Uterus (tissue), 4 donors: ENCODE measurements around the gene PDE6B. TPM values are rescaled to one million over a fixed set of nuclear protein-coding genes. Genes with fewer than 3 reads are reported as not detected.
"Not testable (repeated sequence)": the region's sequence is repeated elsewhere in the genome, so short reads cannot be mapped to it uniquely, and the experiment has no call there.

Experiments used
- DNase-seq, 2 donors: peaks; one replicate each; pipeline ENCODE4 v3.0.0-alpha.2; 2019 to 2020
- H3K27ac ChIP-seq, 2 donors: fragments of 200-600 bp; sonication (generic); 1 replicate in 1 of 2; 2 replicates in 1 of 2; pipeline ENCODE4 v1.5.1; 2016 to 2018
- H3K27me3 ChIP-seq, 2 donors: fragments of 200-600 bp; sonication (generic); one replicate each; pipeline ENCODE4 v1.5.1; 2018 to 2019; ENCODE audit warnings: control low read depth in 1 of 2
- H3K36me3 ChIP-seq, 2 donors: fragments of 200-600 bp; sonication (generic); one replicate each; pipeline ENCODE4 v1.5.1; 2019; ENCODE audit warnings: control low read depth in 1 of 2
- H3K4me1 ChIP-seq, 2 donors: fragments of 200-600 bp; sonication (generic); one replicate each; pipeline ENCODE4 v1.5.1; 2018 to 2019; ENCODE audit warnings: control low read depth in 1 of 2
- H3K4me3 ChIP-seq, 2 donors: fragments of 200-600 bp; sonication (generic); 1 replicate in 1 of 2; 2 replicates in 1 of 2; pipeline ENCODE4 v1.5.1; 2018 to 2019; ENCODE audit warnings: mild to moderate bottlenecking in 1 of 2
- H3K9me3 ChIP-seq, 2 donors: fragments of 200-600 bp; sonication (generic); one replicate each; pipeline ENCODE4 v1.5.1; 2019; ENCODE audit warnings: control low read depth in 1 of 2
- POLR2A ChIP-seq, 2 donors: fragments of 450-650 bp; IDR thresholded peaks; one replicate each; pipeline ENCODE4 v1.6.1; 2016; ENCODE audit warnings: antibody characterized with exemption in 2 of 2, mild to moderate bottlenecking in 1 of 2, moderate library complexity in 1 of 2
- intact Hi-C: fragments of 100-400 bp; cut with DNase I; formaldehyde crosslinking; loops from one replicate; pipeline ENCODE4 v1.15.1; 2023; ENCODE audit warnings: low total_unique reads
- total RNA-seq, 4 donors: library from RNA; depleted of rRNA in 3 of 4; stranded (reverse); fragments of >200 nt in 3 of 4; gene quantifications; one replicate each; pipeline versions ENCODE4 v1.1.0 to v1.2.4, GENCODE V29; 2014 to 2023
- TF ChIP-seq, protein P1 (sequence below), 4 experiments: fragments of 200-600 bp in 2 of 4; fragments of 450-650 bp in 2 of 4; sonication (generic) in 2 of 4; IDR thresholded peaks; one replicate each; pipeline ENCODE4 v1.5.1; 2016 to 2019; ENCODE audit warnings: antibody characterized with exemption in 4 of 4, mild to moderate bottlenecking in 2 of 4, moderate library complexity in 1 of 4
- donor health status: DM: yes; HTN: yes; CAD: no.

Gene PDE6B
- total RNA-seq, 4 donors from 2014 or later: 0.26 to 16.2 (median 1.2) TPM; not detected in 1

DNA sequence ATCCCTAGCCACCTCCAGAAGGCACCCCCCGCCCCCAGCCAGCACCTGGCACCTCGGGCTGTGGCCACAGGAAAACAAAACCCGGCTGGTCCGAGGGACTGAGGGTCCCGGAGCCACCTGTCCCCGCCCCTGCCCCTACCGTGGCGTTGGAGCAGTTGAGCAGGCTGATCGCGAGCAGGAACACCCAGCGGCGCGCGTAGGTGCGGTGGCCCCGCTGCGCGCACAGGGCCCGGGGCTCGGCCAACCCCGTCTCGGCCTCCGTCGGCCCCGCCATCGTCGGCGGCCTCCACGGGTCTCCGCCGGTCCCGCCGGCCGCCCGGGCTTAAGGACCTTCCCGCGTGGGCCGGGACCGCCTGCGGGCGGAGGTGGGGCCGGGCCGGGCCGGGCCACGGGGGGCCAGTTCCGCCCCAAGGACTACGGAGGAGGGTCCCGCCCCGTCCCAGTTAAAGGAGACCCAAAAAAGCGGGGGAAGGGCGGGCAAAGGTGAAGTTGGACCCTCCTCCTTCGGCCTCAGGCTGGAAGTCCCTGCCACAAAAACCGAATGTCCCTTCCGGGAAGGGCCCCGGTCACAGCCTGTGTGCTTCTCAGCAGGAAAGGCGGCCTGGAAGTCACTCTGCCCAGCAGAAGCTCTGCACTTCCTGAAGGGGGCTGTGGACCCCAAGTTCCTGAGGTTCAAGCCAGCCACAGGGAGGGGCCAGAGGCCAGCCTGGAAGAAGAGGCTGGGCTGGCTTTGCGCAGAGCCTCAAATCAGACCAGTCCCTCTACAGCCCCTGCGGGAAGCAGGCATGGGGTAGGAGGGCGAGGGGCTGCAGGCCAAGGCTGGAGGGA, 63.7 kb downstream of the PDE6B start, which contains the start of gene SLC49A3:
SLC49A3 (minus strand) TSS at position 298 of the 828 bp plus-strand sequence; CDS start at position 274, 24 bp downstream.
- peak within 1 kb of the TSS; percentile 31 to 36 for H3K4me3 ChIP-seq
- no peaks in the 10 kb centered on the region for H3K9me3 ChIP-seq
- H3K4me1 ChIP-seq: peaks cover 0 to 21% of the 10 kb centered on the region in 2 donors
- DNase-seq: no peak
- H3K27me3 ChIP-seq: no peaks in the 10 kb centered on the region
- no peak for TF ChIP-seq POLR2A (IDR thresholded peaks at IDR 0.05)
- TF ChIP-seq, protein P1, sequence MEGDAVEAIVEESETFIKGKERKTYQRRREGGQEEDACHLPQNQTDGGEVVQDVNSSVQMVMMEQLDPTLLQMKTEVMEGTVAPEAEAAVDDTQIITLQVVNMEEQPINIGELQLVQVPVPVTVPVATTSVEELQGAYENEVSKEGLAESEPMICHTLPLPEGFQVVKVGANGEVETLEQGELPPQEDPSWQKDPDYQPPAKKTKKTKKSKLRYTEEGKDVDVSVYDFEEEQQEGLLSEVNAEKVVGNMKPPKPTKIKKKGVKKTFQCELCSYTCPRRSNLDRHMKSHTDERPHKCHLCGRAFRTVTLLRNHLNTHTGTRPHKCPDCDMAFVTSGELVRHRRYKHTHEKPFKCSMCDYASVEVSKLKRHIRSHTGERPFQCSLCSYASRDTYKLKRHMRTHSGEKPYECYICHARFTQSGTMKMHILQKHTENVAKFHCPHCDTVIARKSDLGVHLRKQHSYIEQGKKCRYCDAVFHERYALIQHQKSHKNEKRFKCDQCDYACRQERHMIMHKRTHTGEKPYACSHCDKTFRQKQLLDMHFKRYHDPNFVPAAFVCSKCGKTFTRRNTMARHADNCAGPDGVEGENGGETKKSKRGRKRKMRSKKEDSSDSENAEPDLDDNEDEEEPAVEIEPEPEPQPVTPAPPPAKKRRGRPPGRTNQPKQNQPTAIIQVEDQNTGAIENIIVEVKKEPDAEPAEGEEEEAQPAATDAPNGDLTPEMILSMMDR (IDR thresholded peaks at IDR 0.05): no peak
- no peaks in the 10 kb centered on the region for H3K36me3 ChIP-seq
- H3K27ac ChIP-seq: peak within 1 kb of the TSS; percentile 77
- intact Hi-C loops: no loop called here

DNA sequence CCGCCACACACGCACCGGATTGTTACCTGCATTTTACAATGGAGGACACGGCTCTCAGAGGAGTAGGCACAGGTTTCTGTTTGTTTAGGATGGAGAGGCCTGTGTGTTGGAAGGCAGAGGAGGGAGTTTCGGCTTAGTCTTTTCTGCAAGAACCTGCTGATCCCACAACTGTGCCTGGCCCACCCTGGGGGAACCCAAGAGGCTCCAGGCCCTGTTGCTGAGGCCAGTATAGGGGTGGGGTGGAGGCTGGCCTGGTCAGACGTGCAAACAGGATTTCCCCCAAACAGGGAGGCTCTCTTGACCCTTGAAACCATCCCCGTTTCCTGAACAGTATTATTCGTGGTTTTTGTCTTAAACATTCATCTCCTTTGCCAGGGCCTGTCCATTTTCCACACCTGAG, 64.3 kb downstream of the PDE6B start:
- no peak for TF ChIP-seq POLR2A (IDR thresholded peaks at IDR 0.05)
- TF ChIP-seq, protein P1 (IDR thresholded peaks at IDR 0.05): no peak
- no peaks in the 10 kb centered on the region for H3K27me3 ChIP-seq
- H3K4me3 ChIP-seq: peak overlapping the region in 1 of 2 donors; percentile 36
- intact Hi-C loops: no loop called here
- no peaks in the 10 kb centered on the region for H3K9me3 ChIP-seq
- peak overlapping the region; percentile 77 for H3K27ac ChIP-seq
- H3K4me1 ChIP-seq: peaks cover 0 to 21% of the 10 kb centered on the region in 2 donors
- no peak for DNase-seq
- H3K36me3 ChIP-seq: no peaks in the 10 kb centered on the region

DNA sequence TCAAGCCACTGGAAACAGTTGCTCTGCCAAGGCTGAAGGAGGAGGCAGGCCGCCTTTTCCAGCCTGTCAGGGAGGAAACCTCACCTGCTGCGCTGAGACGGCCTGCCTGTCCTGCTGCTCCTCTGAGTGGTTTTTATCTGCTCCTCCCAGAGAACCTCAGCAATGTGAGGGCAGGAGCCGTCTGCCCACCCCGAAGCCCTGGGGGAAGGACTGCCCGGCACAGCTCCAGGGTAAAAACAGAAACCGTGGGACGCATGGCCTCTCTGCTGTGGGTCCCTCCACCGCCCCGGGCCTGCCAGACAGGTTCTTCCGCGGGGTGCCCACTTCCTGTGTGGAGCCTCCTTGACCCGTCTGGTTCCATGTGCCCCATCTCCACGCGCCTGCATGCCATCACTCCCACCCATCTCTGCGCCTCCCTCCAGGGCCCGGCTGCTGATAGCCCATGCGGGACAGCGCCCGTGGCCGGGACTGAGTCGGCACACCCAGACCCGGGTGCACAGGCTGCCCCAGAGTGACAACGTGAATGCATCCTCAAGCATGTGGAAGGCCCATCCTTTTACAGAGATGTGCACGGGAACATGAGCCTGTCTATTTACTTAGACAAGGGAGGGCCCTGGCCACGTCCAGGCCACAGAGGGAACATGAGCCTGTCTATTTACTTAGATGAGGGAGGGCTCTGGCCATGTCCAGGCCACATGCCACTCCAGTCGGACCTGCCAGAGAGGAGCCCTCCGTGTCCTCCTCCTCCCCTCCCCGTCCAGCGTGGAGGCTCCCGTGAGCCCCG, 67.6 kb downstream of the PDE6B start:
- H3K4me1 ChIP-seq: peaks cover 0 to 11% of the 10 kb centered on the region in 2 donors
- no peaks in the 10 kb centered on the region for H3K27me3 ChIP-seq
- DNase-seq: no peak
- intact Hi-C loops: no loop called here
- H3K27ac ChIP-seq: no peak overlapping the region
- H3K4me3 ChIP-seq: no peak overlapping the region
- H3K9me3 ChIP-seq: no peaks in the 10 kb centered on the region
- H3K36me3 ChIP-seq: no peaks in the 10 kb centered on the region
- TF ChIP-seq POLR2A (IDR thresholded peaks at IDR 0.05): no peak
- TF ChIP-seq, protein P1 (IDR thresholded peaks at IDR 0.05): no peak

DNA sequence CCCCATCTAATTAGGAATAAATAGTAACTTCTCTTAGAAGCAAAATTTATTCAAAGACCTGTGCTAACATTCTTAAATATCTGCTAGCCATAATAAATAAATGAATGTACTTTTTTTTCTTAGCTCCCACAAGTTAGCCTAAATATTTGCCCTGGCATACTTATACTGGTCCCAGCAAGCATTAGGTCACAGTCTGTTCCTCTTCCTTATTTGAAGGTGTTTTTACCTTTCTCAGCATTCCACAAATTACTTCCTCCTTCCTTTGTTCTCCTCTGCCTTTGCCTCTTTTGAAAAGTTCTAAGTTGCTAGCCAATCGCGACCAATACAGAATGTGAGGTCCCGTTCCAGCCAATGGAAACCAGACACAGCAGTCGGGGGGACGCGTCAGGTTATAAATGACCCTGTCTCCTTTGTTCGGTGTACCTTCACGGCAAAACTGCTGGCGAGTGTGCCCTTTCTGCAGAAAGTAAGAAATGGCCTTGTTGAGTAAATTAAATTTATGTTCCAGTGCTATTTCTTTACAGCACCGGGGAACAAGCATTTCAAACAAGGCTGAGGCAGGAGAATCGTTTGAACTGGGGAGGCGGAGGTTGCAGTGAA, 69.1 kb downstream of the PDE6B start:
- H3K9me3 ChIP-seq, H3K4me3 ChIP-seq, intact Hi-C loops, H3K4me1 ChIP-seq, H3K36me3 ChIP-seq, H3K27ac ChIP-seq, DNase-seq, H3K27me3 ChIP-seq: not testable (repeated sequence)

DNA sequence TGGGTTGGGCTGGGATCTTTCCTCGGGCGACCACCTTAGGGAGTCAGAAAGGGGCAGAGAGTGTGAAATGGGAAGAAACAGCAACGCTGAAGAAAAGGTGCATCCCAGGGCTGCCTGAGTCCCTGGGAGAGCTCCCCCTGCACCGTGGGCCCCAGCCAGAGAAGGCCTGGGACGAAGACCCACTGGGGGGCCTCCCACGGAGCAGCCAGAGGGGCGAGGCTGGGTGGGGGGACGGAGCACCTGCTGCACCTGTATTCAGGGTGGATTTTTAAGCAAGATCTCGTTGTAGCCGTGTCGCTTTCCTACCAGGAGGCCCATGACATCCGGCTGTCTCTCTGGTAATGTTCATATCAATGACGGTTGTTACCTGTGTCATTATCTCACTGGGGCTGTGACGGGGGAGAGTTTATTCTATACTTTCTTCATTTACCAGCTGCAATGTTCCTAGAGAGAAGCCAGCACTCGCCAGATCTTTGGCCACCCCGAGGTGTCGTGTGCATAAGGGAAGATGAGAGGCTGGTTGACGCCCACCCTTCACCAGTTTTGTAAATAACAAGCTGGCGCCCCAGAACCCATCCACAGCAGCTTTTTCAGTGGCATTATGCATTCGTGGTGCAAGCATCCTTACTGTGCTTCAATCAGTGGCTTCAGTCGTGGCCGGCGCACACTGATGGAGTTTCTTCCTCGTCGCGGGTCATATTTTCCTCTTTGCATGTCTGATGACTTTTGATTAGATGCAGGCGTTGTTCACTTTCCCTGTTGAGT, 74.6 kb downstream of the PDE6B start:
- intact Hi-C loops: no loop called here

More for the DNA sequence above, 74.6 kb downstream of the PDE6B start:
- Histone ChIP-seq H3K27me3 (no peaks in the 10 kb centered on the region), H3K9me3 (no peaks in the 10 kb centered on the region), H3K27ac (no peak overlapping the region), H3K4me3 (no peak overlapping the region), H3K36me3 (no peaks in the 10 kb centered on the region), H3K4me1 (peaks cover 0 to 1% of the 10 kb centered on the region in 2 donors)
- no peak for DNase-seq
- TF ChIP-seq POLR2A (IDR thresholded peaks at IDR 0.05): no peak
- TF ChIP-seq, protein P1 (IDR thresholded peaks at IDR 0.05): no peak
